Hindlimb muscle (tissue), 1 donor: ENCODE results near the gene TCP10L. TPM values are rescaled to one million over a fixed set of nuclear protein-coding genes. Genes with fewer than 3 reads are reported as not detected.
"Not testable (repeated sequence)": the region's sequence is repeated elsewhere in the genome, so short reads cannot be mapped to it uniquely, and the experiment has no call there.

Source experiments
- DNase-seq: peaks from one replicate; pipeline ENCODE4 v3.0.0-alpha.2; 2013
- polyA plus RNA-seq: library from polyadenylated mRNA; unstranded; fragments of 120-200 nt; gene quantifications from one replicate; pipeline ENCODE4 v1.2.1, GENCODE V29; 2013; ENCODE audit not compliant: insufficient read length

The TCP10L gene, protein sequence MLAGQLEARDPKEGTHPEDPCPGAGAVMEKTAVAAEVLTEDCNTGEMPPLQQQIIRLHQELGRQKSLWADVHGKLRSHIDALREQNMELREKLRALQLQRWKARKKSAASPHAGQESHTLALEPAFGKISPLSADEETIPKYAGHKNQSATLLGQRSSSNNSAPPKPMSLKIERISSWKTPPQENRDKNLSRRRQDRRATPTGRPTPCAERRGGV
- polyA plus RNA-seq, result 1.6 TPM

DNA sequence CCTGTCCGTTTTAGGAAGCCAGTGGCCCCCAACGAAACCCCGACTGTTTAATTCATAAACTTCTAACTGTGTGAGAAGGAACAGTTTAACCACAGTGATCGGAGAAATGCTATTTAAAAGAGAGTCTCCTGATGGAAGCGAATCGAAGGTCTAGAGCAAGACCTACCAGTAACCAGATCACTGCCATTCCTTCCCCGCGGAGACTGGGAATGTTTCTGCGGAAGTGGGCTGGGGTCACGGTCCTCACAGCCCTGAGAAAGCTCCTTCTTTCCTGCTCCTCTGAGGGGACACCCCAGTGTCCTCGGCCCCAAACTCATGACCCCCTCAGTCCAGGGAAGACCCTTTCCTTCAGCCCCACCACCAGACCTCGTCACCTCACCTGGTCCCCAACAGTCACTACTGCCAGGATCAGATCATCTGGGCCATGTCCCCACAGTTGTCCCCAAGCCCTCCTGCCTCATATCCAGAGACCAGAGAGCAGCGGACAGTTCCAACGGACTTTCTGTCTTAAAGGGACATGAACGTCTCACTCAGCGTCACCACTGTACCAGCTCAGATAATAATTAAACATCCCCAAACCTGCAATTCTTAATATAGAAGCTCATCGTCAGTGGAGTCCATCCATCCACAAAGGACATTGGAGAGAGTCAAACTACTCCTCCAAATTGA, at the start of gene TCP10L:
TSS of gene TCP10L (minus strand) at position 482 of the 669 bp plus-strand sequence. CDS start 1,219 bp downstream, outside the sequence.
- no peak for DNase-seq

DNA sequence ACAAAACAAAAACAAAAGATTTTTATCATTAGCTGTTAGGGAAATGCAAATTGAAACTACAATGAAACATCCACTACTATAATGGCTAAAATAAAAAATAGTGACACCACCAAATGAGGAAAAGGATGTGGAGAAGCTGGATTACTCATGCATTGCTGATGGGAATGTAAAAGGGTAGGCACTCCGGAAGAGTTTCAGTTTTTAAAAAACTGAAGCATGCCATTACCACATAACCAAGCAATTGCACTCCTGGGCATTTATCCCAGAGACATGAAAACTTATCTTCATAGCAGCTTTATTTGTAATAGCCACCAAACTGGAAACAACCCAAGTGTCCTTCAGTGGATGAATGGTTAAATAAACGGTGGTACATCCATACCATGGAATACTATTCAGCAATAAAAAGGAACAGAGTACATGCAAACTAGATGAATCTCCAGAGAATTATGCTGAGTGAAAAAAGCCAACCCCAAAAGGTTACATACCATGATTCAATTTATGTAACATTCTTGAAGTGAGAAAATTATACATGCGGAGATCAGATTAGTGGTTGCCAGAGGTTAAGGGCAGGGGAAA, 41.4 kb upstream of the TCP10L start:
- no peak for DNase-seq

DNA sequence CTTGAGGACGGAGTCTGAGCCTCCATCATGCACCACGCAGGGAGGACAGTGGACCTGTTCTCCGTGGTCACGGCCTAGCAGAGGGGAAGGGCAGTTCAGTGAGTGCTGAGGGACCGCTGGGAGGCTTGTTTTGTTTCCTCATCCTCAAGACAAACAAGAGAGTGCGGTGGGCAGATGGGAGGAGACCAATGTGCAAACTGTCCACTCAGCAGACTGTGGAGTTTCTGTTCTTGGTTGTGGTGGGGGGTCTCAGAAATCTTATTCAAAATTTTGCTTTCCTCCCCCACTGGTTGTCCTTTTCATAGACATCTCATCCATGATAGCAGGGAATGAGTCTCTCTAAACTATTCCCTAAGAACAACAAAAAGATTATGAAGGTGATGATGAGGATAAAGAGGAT, 32.9 kb upstream of the TCP10L start:
- DNase-seq, result not testable (repeated sequence)

- no peak for DNase-seq
These were observed 28.2 kb upstream of the TCP10L start for GRCh38 chr21:32613436-32614043.

- DNase-seq, result no peak
These were observed 27.6 kb upstream of the TCP10L start for GRCh38 chr21:32612999-32613337.

GRCh38 chr21:32612075-32612998, 27.0 kb upstream of the TCP10L start, which contains the start of gene CFAP298:
Gene CFAP298, minus strand, starts transcription at chr21:32612377. Its CDS starts 134 bp downstream, at chr21:32612243.
- DNase-seq, result peak; percentile 94

GRCh38 chr21:32611471-32611997, 26.2 kb upstream of the TCP10L start:
- DNase-seq, result peak; percentile 11

GRCh38 chr21:32610940-32611339, 25.6 kb upstream of the TCP10L start:
- DNase-seq, result not testable (repeated sequence)

DNA sequence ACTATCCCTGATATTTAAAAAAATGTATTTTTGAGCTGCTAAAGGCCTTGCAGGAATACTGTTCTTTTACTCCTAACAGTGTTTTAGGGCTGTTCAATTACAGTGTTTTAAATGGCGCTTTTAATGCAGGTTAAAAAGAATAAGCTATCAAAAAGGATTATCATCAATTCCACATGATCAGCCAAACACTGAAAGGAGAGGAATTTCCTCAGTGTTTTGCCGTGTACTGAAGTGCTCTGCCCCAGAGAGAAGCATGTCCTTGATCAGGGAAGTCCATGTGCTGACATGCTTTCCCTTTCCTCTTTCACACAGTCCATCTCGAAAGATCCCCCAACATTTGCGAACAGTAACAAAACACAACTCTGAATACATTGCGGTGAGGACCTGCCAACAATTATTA, 23.5 kb upstream of the TCP10L start:
- DNase-seq, result no peak

DNA sequence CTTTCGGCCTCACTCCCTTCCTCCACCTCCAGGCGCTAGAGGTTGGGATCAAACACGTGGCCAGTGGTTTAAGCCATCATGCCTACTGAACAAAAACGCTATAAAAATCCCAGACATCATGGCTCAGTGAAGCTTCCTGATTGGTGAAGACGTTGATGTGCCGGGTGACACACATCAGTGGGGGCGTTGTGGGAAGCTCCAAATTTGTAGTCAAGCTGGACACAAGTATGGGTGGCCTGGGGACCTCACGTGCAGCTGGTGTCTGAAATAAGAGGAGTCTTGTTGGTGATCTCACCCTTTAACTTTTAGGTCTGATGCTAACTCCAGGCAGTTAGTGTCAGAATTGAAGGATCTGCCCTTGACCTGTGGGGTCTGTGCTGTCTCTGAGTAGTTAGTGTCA, 20.1 kb upstream of the TCP10L start:
- DNase-seq, result no peak

- DNase-seq, result no peak
These were observed 19.1 kb upstream of the TCP10L start for GRCh38 chr21:32604464-32604863.

DNA sequence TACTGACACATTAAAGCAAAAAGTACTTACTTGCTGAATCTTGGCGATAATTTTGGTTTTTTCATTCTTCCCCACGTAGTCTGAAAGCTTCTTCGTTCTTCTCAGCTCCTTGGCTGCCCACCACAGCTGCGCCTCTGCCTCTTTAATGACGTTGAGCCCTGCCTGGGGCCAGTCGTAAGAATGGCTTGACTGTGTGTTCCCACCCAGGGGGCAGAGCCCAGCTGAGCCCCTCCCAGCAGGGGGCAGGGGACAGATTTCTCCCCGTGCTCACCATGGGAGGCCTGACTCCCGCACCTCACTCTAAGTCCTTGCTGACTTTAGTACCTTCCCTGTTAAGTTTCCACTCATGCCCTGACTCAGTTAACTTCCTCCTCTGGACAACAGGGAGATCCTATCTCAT, 17.8 kb upstream of the TCP10L start:
- DNase-seq, result no peak

GRCh38 chr21:32602099-32602498, 16.8 kb upstream of the TCP10L start:
- DNase-seq, result no peak

GRCh38 chr21:32599526-32599925, 14.2 kb upstream of the TCP10L start:
- no peak for DNase-seq

DNA sequence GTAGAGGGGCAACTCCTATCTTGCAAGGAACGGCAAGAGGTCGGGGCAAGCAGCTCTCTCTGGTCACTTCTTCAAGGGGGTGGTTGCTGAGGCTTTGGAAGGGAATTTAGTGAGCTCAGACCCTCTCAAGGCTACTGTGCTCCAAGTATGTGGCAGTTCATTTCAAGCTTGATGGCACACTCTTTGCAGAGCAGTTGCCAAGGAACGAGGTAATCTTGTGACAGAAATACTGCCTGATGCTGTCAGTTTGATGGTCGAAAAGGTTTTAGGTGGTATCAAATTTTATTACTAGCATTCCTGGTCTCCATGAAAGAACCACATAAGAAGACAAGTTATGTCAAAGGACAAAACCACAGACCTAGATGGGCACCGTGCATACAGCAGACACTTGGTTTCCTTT, 13.8 kb upstream of the TCP10L start:
- DNase-seq, result no peak

DNA sequence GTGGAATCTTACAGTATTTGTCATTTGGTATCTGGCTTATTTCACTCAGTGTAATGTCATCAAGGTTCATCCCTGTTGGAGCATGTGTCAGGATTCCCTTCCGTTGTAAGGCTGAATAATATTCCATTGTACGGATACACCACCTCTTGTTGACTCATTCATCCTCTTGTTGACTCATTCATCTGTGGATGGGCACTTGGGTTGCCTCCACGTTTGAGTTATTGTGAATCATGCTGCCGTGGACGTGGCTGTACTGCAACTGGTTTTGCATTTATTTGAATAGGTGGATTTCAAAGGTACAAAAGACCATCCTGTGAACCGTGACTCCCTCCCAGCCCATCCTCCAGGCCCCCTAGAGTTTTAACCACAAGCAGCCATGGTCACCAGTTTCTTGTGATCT, 11.9 kb upstream of the TCP10L start:
- no peak for DNase-seq

- no peak for DNase-seq
These were observed 10.1 kb upstream of the TCP10L start for GRCh38 chr21:32595431-32595830.

DNA sequence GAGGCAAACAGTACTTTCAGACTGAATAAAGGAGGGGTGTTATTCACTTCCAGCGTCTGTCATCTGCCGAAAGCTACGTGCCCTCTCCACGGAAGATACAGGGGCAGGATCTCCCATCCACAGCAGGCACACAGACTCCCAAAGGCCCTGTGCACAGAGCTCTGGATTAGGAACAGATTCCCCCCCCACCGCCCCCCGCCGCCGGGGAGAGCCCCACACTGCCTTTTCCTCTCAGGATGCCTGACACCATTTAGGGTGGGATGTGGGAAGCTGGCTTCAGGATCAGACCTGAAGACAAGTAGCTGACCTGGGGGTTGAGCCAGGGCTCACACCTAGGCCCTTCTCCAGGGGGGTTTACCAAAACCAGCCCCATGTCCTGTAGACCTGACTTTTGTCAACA, 8.4 kb upstream of the TCP10L start:
- no peak for DNase-seq

GRCh38 chr21:32592929-32593502, 7.7 kb upstream of the TCP10L start:
- DNase-seq, result no peak

- DNase-seq, result no peak
These were observed 4.8 kb upstream of the TCP10L start for GRCh38 chr21:32590130-32590529.

GRCh38 chr21:32587651-32588050, 2.3 kb upstream of the TCP10L start:
- no peak for DNase-seq

GRCh38 chr21:32587120-32587519, 1.8 kb upstream of the TCP10L start:
- DNase-seq, result no peak
